ENCODE measurements around the gene SLC7A5.

The SLC7A5 gene

GRCh38 chr16:87782033-87782432 lies 87.3 kb downstream of the SLC7A5 start:
- DNase-seq (ENCODE audit: insufficient read length) (no peak), FAIRE-seq (no peak)
- TF ChIP-seq POLR2AphosphoS5 (IDR thresholded peaks at IDR 0.05; ENCODE audit: low read depth, low read length) (no peak), POLR2A (IDR thresholded peaks at IDR 0.05; ENCODE audit: low read depth, low read length) (no peak), TAF1 (IDR thresholded peaks at IDR 0.05; ENCODE audit: borderline replicate concordance, low read depth, low read length) (no peak)

- no peak for DNase-seq (ENCODE audit: insufficient read length)
- no peak for TF ChIP-seq TAF1 (IDR thresholded peaks at IDR 0.05; ENCODE audit: borderline replicate concordance, low read depth, low read length)
- no peak for TF ChIP-seq POLR2A (IDR thresholded peaks at IDR 0.05; ENCODE audit: low read depth, low read length)
- TF ChIP-seq POLR2AphosphoS5 (IDR thresholded peaks at IDR 0.05; ENCODE audit: low read depth, low read length) = no peak
- FAIRE-seq = peak; percentile 54
Observed at GRCh38 chr16:87780385-87780989, 88.8 kb downstream of the SLC7A5 start.

Data from GM12892 (cell line).